Measurements from ENCODE around the gene FAM114A2. TPM values are rescaled to one million over a fixed set of nuclear protein-coding genes. Genes with fewer than 3 reads are reported as not detected.
A peak's percentile ranks its signal among the peaks of the same experiment; 100 is the strongest.
"Not testable (repeated sequence)": the region's sequence is repeated elsewhere in the genome, so short reads cannot be mapped to it uniquely, and the experiment has no call there.

FAM114A2 gene
- total RNA-seq, 1 experiment from 2014 or later: 31.3 TPM

GRCh38 chr5:154049636-154050035 lies 10.9 kb upstream of the FAM114A2 start:
- DNase-seq (ENCODE audit: low read depth): peak; percentile 14

GRCh38 chr5:154047324-154047723 lies 8.6 kb upstream of the FAM114A2 start:
- DNase-seq (ENCODE audit: low read depth): no peak

GRCh38 chr5:154046486-154046885 lies 7.8 kb upstream of the FAM114A2 start:
- peak; percentile 79 for DNase-seq (ENCODE audit: low read depth)

- no peak for DNase-seq (ENCODE audit: low read depth)
These were observed 5.9 kb upstream of the FAM114A2 start for GRCh38 chr5:154044581-154044980.

GRCh38 chr5:154044099-154044498 lies 5.4 kb upstream of the FAM114A2 start:
- DNase-seq (ENCODE audit: low read depth): no peak

- DNase-seq (ENCODE audit: low read depth): no peak
These were observed 4.1 kb upstream of the FAM114A2 start for GRCh38 chr5:154042766-154043165.

- DNase-seq (ENCODE audit: low read depth): no peak
These were observed 734 bp upstream of the FAM114A2 start for GRCh38 chr5:154039458-154039829.

- DNase-seq (ENCODE audit: low read depth): no peak
These were observed 426 bp downstream of the FAM114A2 start for GRCh38 chr5:154038261-154038706.

- DNase-seq (ENCODE audit: low read depth): no peak
These were observed 3.8 kb downstream of the FAM114A2 start for GRCh38 chr5:154034944-154035343.

- DNase-seq (ENCODE audit: low read depth): no peak
These were observed 6.7 kb downstream of the FAM114A2 start for GRCh38 chr5:154031937-154032489.

GRCh38 chr5:154025951-154026350 lies 12.8 kb downstream of the FAM114A2 start:
- no peak for DNase-seq (ENCODE audit: low read depth)

- not testable (repeated sequence) for DNase-seq (ENCODE audit: low read depth)
These were observed 19.8 kb downstream of the FAM114A2 start for GRCh38 chr5:154018919-154019318.

- no peak for DNase-seq (ENCODE audit: low read depth)
These were observed 23.5 kb downstream of the FAM114A2 start for GRCh38 chr5:154015071-154015693.

- peak; percentile 59 for DNase-seq (ENCODE audit: low read depth)
These were observed 28.1 kb downstream of the FAM114A2 start for GRCh38 chr5:154010660-154011059.

- no peak for DNase-seq (ENCODE audit: low read depth)
These were observed 33.1 kb downstream of the FAM114A2 start for GRCh38 chr5:154005648-154006047.

GRCh38 chr5:154002511-154003020 lies 36.1 kb downstream of the FAM114A2 start:
- no peak for DNase-seq (ENCODE audit: low read depth)

- DNase-seq (ENCODE audit: low read depth): peak; percentile 6
These were observed 36.6 kb downstream of the FAM114A2 start for GRCh38 chr5:154002093-154002492.

GRCh38 chr5:154000703-154001102 lies 38.0 kb downstream of the FAM114A2 start:
- DNase-seq (ENCODE audit: low read depth): no peak

GRCh38 chr5:153999995-154000394 lies 38.7 kb downstream of the FAM114A2 start:
- DNase-seq (ENCODE audit: low read depth): no peak

- DNase-seq (ENCODE audit: low read depth): no peak
These were observed 39.9 kb downstream of the FAM114A2 start for GRCh38 chr5:153998768-153999167.

GRCh38 chr5:153998010-153998409 lies 40.7 kb downstream of the FAM114A2 start:
- DNase-seq (ENCODE audit: low read depth): no peak

- no peak for DNase-seq (ENCODE audit: low read depth)
These were observed 47.5 kb downstream of the FAM114A2 start for GRCh38 chr5:153991168-153991567.

GRCh38 chr5:153988510-153988909 lies 50.2 kb downstream of the FAM114A2 start:
- DNase-seq (ENCODE audit: low read depth): no peak

Data from LHCN-M2 (cell line).